NCI-H446 treated with DMSO at 0.1 percent for 48 hours (cell line): ENCODE results near the gene FBXO40.

Experiments used
- DNase-seq: peaks from one replicate; lab custom pipeline; 2025; lab: John Stamatoyannopoulos, UW

FBXO40 gene

DNA sequence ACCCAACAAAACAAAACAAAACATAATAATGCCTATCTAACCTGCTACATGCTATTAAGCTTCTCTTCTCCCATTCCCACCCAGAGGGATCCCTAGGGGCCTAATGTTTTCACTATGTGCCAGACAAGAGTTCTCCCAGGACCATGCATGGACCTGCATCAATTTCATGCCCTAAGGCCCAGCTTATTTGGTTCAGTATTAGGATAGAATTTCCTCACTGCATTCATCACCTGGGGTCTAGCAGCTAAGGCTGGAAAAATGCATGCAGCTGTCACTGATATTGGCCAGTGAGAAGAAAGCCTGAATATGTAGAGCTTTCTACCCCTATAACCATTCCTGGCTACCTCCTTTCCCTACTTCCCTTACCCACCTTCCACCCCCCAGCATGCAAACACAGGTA, 69.6 kb downstream of the FBXO40 start:
- DNase-seq, result no peak

DNA sequence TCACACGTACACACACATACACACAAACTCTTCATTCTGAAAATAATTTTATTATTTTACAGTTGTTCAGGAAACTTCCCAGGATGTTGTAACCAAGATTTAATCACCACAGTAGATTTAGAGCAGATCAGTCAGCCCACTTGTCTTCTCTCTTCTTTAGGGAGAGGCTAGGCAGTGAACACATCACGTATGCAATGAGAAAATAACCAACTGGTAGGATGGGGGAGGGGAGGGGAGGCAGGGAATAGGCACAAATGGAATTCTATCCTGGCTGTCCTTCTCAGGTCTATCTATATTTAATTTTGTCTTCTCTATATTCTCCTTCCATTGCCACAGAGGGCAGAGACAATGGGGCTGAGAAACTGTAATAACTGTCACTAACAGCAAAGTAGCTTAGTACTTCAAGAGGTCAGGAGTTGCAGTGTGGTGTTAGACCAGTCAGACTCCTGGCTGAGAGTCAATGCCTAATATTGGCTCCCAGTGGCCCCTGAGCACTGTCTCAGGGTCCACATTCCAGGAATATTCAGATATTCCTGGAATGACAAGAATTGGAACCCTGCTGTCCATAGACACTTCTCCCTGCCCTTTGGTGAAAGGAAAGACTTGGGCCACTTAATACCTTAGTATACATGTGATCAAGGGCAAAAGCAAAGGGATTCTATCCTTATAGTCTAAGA, 70.1 kb downstream of the FBXO40 start:
- no peak for DNase-seq

DNA sequence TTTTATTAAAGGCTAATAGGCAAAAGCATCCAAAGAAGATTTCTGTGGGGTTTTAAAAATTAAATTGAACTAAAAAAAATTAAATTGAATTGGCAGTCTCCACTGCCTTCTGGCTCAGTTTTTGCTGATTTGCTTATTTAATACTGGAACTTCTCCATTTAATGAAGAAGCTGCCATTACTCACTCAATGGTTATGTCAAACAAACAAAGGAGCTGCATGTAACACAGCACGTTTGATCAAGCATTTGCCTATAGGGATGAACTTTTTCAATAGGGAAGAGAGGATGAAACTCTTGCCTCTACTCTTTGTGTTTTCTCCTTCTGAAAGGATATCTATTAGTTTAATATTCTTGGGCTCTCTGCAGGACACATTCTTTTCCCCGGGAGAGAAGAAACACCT, 72.3 kb downstream of the FBXO40 start:
- DNase-seq, result no peak

DNA sequence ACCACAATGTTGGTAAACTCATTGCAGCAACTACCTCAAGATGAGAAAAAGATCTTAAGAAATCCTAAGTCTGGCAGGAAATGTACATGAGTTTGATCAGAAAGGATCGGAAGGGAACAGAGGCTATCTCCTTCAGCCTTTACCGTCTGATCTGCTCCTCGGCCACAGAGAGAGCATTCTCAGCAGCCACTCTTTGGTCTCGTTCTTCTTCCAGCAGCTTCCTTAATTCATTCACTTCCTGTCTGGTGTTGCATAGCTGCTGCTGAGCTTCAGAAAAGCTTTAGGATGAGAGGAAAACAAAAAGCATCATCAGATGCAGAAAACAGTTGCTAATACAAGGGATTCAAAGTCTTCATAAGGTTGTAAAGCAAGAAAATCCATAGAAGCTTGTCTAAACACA, 74.2 kb downstream of the FBXO40 start:
- DNase-seq, result no peak

DNA sequence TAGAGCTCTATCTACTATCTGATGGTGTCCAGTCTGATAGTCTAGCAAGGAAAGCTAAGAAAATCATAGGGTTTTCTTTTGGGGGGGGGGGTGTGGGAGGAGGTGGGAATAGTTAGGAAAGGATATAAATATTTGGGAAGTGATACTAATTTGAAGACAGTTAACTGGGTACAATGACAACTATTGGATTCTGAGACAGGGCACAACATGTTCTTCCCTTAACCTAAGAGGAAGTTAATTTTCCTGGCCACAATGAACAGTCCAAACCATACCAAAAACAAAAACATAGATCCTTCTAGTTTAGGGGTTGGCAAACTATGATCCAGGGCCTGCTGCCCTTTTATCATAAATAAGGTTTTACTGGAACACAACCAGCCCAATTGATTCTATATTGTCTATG, 77.5 kb downstream of the FBXO40 start:
- no peak for DNase-seq

DNA sequence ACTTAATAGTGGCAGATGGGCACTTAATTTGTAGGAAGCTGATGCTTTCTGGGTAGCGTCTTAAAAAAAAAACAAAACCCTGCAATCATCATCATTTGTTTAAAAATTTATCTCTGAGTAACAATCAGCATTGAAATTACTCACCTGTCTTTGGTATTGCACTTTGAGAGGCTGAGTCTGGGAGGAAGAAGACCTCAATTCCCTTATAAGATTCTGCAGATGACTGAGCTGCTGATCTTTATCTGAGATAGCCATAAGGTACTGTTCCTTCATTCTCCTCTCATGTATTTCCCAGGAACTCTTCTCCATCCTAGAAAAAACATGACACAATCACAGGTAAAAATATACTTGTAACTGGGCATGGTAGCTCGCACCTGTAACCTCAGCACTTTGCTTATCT, 84.0 kb downstream of the FBXO40 start:
- DNase-seq, result no peak
